ENCODE data around the gene TBC1D5.
"Not testable (repeated sequence)": the region's sequence is repeated elsewhere in the genome, so short reads cannot be mapped to it uniquely, and the experiment has no call there.

TBC1D5 gene

DNA sequence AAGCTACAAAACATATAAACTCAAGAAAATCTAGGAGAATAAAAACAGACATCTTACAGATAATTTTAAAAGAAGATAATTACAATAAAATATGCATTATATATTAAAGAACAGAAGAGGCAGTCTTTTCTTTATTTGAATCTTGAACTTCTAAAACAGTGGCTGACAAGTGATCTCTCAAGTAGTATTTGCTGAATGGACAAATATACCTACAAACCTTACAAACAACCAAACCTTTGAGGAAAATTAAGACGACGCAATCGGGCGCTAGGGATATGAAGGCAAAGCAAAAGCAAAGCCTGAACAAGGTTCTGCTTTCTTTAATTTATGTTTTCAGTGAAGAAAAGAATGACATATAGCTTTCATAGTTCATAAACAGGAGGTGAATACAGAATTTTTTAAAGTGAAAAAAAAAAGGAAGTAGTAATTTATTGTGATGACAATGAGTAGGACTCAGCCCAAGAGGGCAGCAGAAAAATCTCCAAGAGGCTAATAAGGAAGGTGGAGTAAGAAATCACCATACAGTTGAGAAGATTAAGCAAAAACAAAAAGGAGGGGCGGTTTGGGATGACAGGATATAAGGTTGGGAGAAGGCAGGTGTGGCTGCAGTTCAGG lies 347.8 kb downstream of the TBC1D5 start:
- DNase-seq: no peak

DNA sequence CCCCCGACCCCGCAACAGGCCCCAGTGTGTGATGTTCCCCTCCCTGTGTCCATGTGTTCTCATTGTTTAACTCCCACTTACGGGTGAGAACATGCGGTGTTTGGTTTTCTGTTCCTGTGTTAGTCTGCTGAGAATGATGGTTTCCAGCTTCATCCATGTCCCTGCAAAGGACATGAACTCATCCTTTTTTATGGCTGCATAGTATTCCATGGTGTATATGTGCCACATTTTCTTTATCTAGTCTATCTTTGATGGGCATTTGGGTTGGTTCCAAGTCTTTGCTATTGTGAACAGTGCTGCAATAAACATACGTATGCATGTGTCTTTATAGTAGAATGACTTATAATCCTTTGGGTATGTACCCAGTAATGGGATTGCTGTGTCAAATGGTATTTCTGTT lies 349.9 kb downstream of the TBC1D5 start:
- not testable (repeated sequence) for DNase-seq

DNA sequence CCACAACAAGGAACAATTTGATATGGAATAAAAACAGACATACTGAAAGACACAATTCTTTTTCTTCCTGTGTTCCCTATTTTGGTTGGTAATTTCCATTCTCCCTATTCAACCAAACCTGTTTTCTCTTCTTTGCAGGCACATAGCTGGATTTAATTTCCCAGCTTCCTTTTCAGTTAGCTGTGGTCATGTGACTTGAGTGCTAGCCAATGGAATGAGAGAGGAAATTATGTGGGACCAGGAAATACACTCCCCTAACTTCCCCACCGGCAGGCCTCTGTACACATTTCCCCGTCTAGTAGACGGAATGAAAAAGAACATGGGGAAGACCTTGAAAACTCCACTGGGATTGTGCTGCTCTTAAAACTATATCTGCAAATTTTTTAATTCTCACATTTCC lies 351.6 kb downstream of the TBC1D5 start:
- no peak for DNase-seq

DNA sequence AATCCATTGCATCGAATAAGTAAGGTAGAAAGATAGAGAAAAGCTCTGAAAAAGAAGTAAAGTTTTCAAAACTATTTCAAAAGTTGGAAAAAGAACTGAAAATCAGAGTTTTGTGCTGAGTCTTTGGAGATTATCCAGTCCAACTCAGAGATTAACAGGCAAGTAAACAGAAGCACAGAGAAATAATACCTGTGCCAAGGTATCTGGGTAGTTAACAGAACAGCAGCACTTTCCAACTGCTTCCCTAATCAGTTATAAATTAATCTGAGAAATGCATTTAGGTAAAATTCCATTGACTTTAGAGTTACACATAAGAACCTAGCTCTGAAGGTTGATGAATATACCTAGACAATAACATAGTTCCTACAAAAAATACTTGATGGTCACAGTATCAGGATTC lies 355.3 kb downstream of the TBC1D5 start:
- DNase-seq: no peak

DNA sequence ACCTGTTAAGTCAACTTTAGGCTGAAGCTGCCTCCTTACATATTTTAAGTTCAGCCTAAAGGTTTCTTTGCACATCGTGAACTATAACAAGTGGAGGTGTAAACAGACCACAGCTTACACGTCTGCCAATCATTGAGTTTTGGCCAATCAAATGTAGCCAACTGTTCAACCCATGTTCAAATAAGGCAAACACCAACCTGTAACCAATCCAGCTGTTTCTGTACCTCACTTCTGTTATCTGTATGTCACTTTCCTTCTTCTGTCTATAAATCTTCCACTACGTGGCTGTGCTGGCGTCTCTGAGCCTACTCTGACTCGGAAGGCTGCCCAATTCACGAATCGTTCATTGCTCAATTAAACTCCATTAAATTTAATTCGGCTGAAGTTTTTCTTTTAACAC lies 356.0 kb downstream of the TBC1D5 start:
- no peak for DNase-seq

DNA sequence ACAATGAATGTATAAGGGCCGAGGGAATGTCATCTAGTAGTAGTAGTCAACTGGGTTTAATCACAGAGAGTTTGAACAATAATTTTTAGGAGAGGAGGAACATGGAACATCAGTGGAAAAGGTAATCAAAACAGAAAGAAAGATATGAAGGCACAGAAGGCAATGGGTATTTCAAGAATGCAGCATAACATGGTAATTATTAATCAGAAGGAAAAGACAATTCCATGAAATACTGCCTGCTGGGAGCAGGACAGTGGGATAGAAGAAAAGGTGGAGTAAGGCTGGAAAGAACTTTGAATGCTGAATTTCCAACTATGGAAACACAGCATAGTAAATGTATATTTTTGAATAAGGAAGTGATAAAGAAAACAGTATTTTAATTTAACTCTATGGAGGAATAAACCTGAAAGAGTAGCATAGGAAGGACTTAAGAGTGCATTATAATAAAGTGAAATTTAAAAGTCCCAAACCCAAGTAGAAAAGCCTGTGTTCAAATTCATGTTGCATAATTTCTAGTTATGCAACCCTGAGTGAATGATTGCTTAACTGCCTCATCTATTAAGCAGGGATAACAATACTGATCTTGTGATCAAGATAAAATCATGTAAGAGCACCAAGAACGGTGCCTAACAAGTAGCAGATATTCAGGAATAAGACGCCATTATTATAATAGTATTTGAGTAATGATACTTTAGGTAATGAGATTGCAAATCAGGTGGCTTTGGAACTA lies 357.7 kb downstream of the TBC1D5 start:
- no peak for DNase-seq

DNA sequence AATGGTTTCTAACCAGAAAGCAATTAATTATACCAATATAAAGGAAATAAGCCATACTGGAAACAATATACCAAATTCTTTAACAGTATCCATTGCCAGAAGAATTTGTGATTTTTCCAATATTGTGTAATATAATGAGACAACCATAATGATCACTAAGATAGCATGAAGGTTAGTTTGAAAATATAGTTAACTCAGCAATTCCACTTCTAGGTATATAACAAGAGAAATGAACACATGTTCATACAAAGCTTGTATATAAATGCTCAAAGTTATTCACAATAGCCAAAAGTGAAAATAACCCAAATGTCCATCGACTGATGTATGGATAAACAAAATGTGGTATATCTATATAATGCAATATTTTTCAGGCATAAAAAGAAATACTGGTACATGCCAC lies 369.1 kb downstream of the TBC1D5 start:
- DNase-seq: no peak

DNA sequence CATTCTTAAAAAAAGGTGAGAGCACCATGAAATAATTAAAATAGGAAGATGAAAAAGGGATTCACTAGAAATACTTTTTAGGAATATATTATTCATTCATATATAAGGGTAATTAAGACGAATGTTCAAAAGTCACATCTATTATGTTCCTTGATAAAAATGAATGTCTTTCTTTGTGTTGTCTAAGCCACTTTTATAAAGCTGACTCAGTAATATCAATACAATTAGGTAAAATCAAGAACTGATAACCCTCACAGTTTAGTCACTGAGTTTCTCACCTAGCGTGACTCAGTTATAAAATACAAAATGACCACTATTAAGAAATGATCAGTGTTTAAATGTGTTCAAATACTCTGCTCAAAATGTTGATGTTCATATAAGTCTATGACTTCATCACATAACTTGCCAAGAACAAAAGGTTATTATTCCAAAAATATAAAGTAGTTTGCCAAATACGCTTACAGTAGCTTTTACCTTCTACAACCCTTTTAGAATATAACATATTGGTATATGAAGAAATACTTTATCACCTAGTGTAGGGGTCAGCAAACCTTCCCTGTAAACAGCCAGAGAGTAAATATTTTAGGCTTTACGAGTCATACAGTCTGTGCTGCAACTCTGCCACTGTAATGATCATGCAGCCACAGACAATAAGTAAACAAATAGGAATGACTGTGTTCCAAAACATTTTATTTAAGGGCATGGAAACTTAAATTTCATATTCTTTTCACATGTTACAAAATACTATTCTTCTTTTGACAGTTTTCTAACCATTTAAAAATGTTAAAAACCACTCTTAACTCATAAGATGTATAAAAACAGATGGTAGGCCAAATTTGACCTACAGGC lies 369.8 kb downstream of the TBC1D5 start:
- no peak for DNase-seq

DNA sequence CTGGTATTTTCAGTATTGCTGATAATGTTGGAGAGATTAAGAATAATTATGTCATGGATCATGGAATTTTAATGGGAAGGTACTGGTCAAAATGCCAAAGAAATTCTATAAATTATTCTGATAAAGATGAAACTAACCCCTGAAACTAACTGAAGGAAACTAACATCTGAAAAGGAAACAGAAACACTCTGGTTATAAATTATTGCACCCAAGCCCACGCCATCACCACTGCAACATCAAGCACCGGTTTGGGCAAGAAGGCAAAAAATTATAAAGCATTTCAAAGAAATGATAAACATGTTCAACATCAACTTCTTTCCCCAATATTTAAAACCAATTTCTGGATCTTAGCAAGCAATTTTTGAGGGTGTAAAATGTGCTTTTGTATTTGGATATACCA lies 372.5 kb downstream of the TBC1D5 start:
- DNase-seq: no peak

DNA sequence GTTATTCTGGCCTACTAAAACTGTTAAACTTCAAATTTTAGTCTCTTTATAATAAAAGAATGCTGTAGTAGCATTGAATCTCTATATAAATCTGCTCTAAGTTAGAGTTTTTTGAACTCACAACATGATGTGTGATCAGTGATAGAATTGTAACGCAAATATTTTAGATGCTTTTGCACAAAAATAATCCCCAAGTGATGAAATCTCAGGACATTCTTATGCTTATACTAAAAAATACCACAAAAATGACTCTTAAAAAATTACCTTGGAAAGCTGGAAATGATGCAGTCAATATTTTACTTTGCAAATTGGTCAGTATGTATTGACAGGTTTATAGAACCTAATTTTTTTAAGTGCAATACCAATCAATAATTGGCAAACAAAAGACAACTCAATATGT lies 375.3 kb downstream of the TBC1D5 start:
- no peak for DNase-seq

DNA sequence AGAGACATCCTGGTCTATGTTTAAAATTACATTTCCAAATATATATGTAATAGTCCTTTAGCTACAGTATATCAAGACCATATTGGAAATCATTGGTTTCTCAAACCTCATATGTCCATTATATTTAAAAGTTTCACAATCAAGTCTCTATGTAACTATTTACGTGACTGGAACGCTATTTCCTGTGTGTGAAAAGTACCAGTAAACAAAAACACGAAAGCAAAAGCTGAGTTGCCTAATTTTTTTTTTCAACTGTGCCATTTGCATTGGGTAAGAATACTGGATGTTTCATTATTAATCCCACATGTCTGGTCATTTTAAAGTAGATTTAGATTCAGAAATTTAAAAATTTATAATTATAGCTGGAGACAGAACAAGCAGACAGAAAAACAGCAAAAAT lies 381.4 kb downstream of the TBC1D5 start:
- DNase-seq: no peak

DNA sequence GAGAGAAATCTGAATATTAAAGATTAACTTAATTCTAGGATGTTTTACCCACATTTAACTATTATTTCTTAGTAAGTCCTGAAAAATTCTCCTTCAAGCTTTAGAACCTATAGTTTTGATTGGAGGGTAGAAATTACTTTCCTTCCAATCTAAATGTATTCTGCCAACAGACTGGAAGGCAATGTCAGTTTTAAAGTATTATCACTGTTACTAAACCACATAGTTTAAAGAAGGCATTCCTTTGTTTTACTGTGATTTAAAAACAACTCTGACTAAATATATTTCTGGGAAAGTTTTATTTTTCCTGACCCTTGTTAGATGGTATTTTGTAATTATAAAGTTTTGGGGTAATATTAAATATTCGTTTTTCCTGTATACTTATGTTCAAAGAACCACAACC lies 382.5 kb downstream of the TBC1D5 start:
- no peak for DNase-seq

DNA sequence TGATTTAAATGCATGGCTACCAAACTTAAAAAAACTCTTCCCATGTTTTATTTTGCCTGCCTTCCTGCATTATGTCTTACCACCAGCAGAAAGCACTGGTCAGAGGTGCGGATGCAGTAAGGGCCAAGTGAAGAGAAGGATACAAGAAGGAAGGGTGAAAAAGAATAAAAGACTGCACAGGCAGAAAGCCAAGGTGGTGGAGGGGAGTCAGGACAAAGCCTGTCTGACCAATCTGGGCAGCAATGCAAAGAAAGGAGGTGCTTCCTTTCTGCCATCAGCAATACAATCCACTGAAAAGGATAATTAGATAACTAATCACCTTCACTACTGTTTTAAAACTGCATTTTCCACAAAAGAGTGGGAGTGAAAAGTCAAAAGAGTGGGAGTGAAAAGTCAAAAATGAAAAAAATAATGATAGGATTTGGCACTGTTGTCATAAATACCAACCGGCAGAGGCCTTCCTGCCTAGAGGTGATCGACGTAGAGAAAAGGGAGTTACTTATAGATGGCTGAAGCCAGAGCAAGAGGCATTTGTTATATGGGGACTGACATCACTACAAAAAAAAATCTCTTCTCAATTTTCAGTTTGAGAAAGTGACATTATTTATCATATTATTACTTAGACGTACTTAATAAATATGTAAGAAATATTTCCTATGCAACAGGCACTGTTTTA lies 385.3 kb downstream of the TBC1D5 start:
- DNase-seq: no peak

DNA sequence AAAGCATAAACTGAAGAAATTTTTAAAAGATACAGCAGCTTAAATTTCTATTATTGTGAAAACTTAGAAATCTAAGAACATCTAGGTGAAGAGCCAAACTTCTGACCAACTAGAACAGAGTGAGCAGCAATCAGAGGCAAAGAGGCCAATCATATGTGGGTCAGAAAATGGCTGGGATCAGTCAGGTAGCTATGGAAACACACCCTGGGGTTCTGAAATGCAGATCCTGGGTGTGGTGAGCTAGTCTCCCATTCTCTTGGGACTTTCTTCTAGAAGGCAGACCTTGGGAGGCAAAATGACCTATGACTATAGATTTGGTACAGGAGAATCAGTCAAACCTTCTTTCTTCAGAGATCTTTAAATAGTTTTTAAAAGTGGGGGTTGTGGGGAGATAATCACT lies 385.8 kb downstream of the TBC1D5 start:
- DNase-seq: no peak

DNA sequence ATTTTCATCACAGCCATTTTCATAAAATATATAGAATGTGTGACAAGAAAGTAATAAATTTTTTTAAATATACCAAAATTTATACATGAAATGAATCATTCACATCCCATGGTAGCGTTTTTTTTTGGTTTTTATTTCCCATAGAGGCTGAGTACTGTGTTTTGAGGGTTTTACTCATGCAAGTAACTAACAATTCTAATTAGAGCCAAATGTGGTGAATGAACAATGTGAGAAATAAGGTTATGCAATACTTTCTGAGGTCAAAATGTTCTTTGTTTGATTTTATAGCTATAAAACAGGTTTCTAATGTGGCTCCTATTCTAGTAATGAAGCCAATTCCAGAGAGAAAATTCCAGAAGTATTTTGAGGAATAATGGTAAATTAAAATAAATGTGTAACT lies 386.8 kb downstream of the TBC1D5 start:
- DNase-seq: no peak

DNA sequence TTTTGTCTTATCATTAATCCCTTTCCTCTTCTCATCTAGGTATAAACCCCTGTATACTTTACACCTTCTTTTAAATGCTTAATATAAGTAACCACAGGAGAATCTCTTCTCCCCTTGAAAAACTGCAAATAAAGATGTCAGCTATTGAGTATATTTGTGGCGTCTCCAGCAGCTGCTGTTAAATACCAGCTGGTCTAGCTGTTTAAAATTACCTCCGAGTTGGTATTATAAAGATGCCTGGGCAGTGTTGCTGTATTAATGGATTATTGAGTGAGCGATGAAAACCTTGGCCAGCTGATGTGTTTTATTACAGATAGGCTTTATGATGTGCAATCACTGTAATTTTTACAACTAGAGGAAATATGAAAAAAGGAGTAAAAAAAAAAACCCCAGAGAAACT lies 388.1 kb downstream of the TBC1D5 start:
- DNase-seq: no peak

DNA sequence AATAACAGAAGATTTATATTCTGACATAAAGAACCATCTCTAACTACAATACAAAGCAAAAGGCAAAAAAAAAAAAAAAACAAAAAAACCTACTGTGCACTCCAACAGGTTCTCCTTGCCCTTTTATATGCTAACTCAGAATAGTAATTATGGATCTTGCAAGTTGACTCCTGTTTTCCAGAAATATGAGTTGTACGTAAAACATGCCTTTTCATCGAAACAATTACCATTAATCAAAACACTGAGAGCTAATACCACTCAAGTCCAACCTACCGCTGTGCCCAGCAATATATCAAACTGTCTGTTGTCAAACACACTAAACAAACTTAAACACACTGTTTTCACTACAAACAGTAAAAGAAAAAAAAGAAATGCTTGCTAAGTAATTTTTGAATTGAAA lies 389.8 kb downstream of the TBC1D5 start:
- no peak for DNase-seq

DNA sequence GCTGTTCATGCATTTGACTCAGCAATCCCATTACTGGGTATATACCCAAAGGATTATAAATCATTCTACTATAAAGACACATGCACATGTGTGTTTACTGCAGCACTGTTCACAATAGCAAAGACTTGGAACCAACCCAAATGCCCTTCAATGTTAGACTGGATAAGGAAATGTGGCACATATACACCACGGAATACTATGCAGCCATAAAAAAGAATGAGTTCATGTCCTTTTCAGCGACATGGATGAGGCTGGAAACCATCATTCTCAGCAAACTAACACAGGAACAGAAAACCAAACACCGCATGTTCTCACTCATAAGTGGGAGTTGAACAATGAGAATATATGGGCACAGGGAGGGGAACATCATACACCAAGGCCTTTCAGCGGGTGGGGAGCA lies 391.2 kb downstream of the TBC1D5 start:
- not testable (repeated sequence) for DNase-seq

DNA sequence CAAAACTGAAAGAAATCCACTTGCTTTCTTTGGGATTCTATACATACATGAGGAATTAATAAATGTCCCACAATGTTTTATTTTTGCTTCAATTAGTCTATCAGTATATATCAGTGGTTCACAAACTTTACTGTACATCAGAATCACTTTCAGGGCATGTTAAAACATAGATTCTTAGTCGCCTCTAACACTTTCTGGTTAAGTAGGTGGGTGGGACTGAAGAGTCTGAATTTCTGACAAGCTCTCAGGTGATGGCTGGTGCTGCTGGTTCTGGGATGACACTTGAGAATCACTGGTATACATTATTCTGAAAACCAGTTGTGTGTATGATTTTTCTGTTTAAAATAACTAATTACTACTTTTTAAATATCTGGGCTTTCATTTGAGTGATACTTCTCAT lies 393.3 kb downstream of the TBC1D5 start:
- no peak for DNase-seq

DNA sequence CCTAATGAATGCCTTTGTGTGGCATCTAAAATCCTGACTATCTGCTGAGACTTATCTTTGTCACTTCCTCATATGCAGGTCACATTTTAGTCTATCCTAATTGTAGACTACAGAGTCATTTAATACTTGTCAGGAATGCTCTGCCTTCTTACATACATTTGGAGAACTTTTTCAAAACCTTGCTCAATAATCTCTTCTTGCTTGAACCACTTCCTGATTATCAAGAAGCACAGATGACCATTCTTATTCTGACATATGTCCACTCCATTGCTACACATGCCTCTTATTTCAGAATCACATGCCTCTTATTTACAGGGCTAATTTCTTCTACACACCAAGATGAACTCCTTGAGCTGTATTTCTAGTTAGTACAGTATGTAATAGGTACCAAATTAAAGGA lies 400.3 kb downstream of the TBC1D5 start:
- DNase-seq: no peak

DNA sequence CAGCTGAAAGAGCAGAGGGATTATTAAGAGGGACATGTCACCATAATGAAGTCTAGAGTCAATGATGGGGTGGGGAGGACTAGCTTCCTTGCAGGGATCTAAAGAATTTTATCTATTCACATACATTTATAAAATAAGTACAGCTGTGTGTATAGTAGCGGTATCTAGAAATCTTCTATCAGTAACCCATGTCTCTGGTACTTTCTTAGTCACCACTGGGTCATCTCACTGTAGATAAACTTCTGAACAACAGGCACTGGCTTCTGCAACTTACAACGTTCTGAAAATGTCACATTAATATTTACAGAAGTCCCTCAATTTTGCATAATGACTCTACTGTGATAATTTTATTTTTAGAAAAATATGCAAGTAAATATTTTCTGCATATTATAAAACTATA lies 401.7 kb downstream of the TBC1D5 start:
- DNase-seq: no peak

DNA sequence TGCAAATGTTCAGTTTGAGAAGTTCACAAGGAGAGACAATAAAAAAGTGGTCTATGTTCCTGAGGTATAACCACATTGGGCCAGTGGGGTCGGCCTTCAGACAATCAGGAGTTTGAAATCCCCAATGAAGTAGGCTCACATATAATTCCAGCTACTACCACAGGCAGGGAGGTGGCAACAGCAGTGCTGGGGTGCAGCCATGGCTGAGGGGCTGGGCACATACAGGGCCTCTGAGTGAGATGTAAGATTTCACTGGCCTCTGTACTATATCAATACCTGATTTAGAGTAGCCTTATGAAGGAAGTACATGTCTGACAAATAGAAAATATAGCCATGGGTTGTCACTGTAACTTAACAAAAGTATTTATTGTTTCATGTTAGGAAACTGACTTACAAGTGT lies 402.2 kb downstream of the TBC1D5 start:
- no peak for DNase-seq

DNA sequence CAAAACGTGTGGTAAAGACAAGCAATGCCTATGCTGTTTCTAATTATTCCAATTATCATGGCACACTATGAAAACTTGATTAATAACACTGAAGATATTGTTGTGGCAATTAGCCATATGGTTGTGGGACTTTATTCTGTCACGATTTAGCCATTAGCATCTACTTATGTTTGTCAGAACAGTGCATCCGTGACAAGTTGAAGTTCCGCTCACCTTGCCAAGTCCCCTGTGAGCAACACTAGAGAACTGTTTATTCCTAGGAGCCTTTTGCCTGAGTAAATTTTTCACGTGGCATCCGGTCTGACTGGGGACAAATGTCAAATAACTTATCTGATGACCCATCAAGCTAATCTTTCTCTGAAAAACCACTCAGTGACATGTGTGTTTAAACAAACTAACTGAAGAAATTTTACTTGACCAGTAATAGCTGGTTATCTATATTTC lies 403.3 kb downstream of the TBC1D5 start:
- DNase-seq: no peak

DNA sequence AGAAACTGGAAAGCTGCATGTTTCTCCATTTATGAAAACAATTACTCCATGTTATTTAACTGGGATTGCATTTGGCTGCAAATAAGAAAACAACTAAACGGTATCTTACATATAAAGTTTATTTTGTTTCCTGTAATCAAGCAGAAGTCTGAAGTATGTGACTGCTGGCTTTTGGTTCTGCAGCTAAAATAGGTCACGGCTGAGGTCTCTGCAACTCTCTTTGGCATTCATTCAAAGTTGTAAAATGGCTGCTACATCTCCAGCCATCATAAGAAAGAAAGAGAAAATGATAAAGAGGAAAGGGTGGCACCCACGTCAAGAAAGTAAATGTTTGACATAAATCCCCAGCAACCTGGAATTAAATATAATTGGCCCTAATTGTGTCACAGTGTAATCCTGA lies 406.1 kb downstream of the TBC1D5 start:
- no peak for DNase-seq

All from DMS 273 treated with DMSO at 0.1 percent for 48 hours (cell line).